Germinal center (tissue), 1 donor: Measurements from ENCODE around the gene RDH5.
"Not testable (repeated sequence)": the region's sequence is repeated elsewhere in the genome, so short reads cannot be mapped to it uniquely, and the experiment has no call there.

ENCODE experiments used
- DNase-seq: peaks from one replicate; pipeline ENCODE4 v3.0.0; 2012; ENCODE audit warnings: mixed read lengths, low spot score

The RDH5 gene

DNA sequence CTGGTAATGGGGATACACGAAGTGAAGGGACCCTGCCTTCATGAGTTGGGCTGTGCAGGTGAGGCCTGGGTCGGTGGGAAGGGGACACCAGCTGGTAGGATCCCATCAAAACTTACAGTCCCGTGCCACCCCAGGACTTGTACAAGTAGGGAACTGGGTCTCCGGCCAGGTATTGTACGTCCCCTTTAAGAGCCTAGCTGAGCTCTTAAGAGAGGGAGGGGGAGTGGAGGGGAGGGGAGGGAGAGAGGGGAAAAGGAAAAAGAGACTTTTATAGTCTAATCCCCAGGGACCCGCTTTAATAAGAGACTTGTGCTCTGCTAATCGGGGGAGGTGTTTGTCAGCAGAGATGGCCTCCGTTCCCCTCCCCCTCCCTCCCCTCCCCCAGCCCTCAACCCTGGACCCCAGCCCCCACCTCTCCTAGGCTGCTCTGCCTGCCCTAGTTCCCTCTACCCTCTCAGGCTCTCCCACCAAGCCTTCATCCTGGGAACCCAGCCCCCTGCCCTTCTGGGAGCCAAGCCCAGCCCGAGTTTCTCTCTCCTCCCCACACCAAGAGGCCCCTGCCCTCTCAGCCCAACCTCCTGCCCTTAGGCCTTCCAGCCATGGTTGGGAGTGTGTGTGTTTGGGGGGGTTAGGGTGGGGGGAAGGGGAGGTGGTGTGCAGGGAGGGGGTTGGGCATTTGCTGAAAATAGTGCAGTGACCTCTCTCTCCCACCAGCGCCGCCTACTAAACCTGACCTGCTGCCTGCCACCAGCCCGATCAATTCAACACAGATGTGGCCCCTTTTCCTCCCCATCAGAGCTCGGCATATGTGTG, 25.4 kb downstream of the RDH5 start:
- DNase-seq = no peak

DNA sequence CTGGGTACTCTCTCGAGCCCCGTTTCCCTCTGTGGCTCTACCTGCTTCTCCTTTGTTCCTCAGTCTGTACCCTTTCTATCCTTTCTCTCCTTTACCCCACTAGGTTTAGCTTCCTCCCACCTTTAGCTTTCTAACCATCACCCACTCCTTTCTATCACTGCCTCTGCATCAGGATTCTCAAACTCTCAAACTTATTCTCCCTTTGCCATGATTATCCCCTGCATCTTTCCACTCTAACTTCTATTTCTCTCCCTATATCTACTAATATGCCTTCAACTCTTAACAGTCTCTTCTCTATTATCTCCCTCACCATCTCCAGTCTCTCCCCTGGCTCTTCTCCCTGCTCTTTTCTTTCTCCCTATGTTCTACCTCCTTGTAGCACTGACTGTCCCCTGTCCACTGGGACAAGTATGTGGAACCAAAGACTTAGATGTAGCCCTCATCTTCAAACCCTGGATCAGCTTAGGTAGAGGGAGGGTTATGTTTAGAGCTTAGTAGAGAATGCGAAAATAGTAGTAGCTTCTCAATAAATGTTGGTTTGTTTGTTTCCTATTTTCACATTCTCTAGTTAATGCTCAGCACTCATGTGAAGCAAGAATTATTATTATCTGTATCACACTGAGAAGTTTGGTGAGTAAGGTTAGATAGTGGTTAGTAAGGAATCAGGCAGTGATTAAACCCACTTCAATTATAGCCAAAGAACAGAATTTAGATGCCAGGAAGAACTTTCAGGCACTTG, 26.1 kb downstream of the RDH5 start:
- DNase-seq = no peak

GRCh38 chr12:55746913-55747231, 26.7 kb downstream of the RDH5 start:
- no peak for DNase-seq

GRCh38 chr12:55748230-55748993, 28.2 kb downstream of the RDH5 start:
- no peak for DNase-seq

GRCh38 chr12:55755246-55755645, 35.1 kb downstream of the RDH5 start:
- DNase-seq = no peak

GRCh38 chr12:55757701-55758100, 37.5 kb downstream of the RDH5 start:
- DNase-seq = no peak

- not testable (repeated sequence) for DNase-seq
Observed at GRCh38 chr12:55758575-55758974, 38.4 kb downstream of the RDH5 start.

GRCh38 chr12:55760663-55761062, 40.5 kb downstream of the RDH5 start:
- no peak for DNase-seq

DNA sequence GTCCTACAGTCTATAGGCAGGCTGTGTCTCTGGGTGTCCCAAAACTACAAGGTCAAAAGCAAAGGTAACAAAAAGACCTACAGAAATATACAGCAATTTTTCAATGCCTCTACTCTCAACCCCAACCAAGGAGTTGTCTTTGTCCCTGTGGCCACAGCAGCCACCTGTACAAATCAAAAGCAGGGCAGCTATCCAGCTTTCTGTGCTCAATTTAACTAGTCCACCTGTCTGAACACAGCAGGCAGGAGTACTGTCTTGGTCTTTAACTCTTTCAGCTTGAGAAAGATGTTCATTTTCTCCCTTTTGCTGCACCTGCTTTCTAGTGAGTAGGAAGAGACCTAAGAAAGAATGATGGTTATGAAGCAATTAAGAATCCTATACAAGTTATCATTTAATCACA, 42.5 kb downstream of the RDH5 start:
- DNase-seq = no peak

GRCh38 chr12:55765736-55766290, 45.6 kb downstream of the RDH5 start:
- no peak for DNase-seq

- DNase-seq = no peak
Observed at GRCh38 chr12:55767156-55767555, 47.0 kb downstream of the RDH5 start.

DNA sequence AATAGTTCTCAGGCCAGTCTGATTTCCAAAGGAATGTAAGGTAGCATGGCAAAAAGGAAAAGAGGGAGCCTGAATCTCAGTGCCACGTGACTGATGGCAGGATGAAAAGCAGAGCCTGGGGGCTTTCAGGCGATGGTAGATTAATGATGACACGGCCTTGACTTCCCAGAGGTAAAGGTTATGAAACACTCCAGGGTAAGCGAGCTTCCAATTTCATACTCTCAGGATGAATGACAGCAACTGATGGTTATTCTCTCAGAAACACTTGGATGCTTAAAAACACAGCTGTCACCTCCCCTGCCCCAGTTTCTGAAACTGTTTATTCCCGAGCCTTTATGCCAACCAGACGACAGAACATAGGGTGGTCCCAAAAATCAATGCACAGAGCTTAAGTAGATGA, 51.5 kb downstream of the RDH5 start:
- no peak for DNase-seq
